HL-60 (cell line): ENCODE measurements around the gene SMIM26.

ENCODE experiments used
- DNase-seq, 2 experiments: peaks; one replicate each; pipeline ENCODE4 v3.0.0-alpha.2; 2010 to 2020; ENCODE audit warnings: low read depth in 1 of 2, low spot score in 1 of 2
- H3K27ac ChIP-seq: fragments of 250-450 bp; sonication (Bioruptor Pico); replicated peaks from 2 replicates; pipeline ENCODE4 v1.5.1; 2020; ENCODE audit warnings: mild to moderate bottlenecking, moderate library complexity
- H3K27me3 ChIP-seq: fragments of 250-450 bp; sonication (Bioruptor Pico); 2 replicates; pipeline ENCODE4 v1.5.1; 2021; ENCODE audit warnings: mild to moderate bottlenecking, moderate library complexity; ENCODE audit not compliant: insufficient read depth, poor library complexity, severe bottlenecking
- H3K4me3 ChIP-seq: replicated peaks from 2 replicates; pipeline ENCODE4 v1.5.1; 2011; ENCODE audit warnings: mild to moderate bottlenecking, control low read depth, low read length; ENCODE audit not compliant: insufficient read depth
- CTCF ChIP-seq: IDR thresholded peaks from one replicate; pipeline ENCODE4 v1.5.1; 2011; ENCODE audit warnings: low read length, control low read depth, inconsistent platforms; ENCODE audit not compliant: insufficient read depth
- GABPA ChIP-seq: IDR thresholded peaks from 2 replicates; pipeline ENCODE4 v1.6.1; 2012; ENCODE audit warnings: low read depth
- POLR2AphosphoS5 ChIP-seq: IDR thresholded peaks from 2 replicates; pipeline ENCODE4 v1.6.1; 2012; ENCODE audit warnings: low read depth
- SPI1 ChIP-seq: IDR thresholded peaks from 2 replicates; pipeline ENCODE4 v1.6.1; 2012; ENCODE audit warnings: low read depth, mild to moderate bottlenecking, borderline replicate concordance
- TF ChIP-seq, protein P1 (sequence below): IDR thresholded peaks from 2 replicates; pipeline ENCODE4 v1.6.1; 2012; ENCODE audit warnings: low read depth; ENCODE audit not compliant: insufficient replicate concordance

Gene SMIM26

DNA sequence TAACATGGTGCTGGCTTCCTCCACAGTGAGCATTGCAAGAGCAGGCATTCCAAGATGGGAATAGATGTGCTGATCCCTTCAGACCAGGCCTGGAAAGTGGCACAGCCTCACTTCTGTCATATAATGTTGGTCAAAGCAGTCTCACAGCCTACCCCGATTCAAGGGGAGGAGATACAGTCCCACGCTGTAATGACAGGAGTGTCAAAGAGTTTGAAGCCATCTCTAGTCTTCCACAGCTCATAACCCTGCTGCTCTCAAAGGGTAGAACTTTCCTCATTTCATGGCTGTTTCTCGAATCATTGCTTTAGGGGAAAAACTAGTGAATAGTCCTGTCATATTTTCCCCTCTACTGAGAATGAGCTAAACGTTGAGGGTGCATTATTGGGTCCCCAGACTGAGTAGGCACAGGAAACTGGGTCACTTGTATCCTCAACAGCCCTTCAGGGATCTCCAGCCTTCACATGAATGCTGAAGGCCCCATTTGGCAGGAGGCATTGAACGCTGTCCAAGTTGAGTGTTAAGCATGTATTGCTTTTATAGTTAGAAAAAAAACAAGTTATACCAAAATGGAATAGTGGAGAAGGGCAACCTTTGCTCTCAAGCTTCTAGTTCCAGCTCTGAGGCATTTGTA is 47.9 kb downstream of the SMIM26 start:
- DNase-seq = no peak
- H3K4me3 ChIP-seq = no peak overlapping the region
- TF ChIP-seq CTCF (no peak), POLR2AphosphoS5 (no peak), SPI1 (no peak), GABPA (no peak)
- TF ChIP-seq, protein P1, sequence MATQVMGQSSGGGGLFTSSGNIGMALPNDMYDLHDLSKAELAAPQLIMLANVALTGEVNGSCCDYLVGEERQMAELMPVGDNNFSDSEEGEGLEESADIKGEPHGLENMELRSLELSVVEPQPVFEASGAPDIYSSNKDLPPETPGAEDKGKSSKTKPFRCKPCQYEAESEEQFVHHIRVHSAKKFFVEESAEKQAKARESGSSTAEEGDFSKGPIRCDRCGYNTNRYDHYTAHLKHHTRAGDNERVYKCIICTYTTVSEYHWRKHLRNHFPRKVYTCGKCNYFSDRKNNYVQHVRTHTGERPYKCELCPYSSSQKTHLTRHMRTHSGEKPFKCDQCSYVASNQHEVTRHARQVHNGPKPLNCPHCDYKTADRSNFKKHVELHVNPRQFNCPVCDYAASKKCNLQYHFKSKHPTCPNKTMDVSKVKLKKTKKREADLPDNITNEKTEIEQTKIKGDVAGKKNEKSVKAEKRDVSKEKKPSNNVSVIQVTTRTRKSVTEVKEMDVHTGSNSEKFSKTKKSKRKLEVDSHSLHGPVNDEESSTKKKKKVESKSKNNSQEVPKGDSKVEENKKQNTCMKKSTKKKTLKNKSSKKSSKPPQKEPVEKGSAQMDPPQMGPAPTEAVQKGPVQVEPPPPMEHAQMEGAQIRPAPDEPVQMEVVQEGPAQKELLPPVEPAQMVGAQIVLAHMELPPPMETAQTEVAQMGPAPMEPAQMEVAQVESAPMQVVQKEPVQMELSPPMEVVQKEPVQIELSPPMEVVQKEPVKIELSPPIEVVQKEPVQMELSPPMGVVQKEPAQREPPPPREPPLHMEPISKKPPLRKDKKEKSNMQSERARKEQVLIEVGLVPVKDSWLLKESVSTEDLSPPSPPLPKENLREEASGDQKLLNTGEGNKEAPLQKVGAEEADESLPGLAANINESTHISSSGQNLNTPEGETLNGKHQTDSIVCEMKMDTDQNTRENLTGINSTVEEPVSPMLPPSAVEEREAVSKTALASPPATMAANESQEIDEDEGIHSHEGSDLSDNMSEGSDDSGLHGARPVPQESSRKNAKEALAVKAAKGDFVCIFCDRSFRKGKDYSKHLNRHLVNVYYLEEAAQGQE = no peak
- no peaks in the 10 kb centered on the region for H3K27me3 ChIP-seq
- H3K27ac ChIP-seq = no peak overlapping the region
